ENCODE data around the gene GNLY.
"Not testable (repeated sequence)": the region's sequence is repeated elsewhere in the genome, so short reads cannot be mapped to it uniquely, and the experiment has no call there.

The GNLY gene

GRCh38 chr2:85655961-85656417 is 38.2 kb upstream of the GNLY start:
- no peak overlapping the region for H3K27ac ChIP-seq (ENCODE audit: low read depth, low read length, severe bottlenecking)
- no peaks in the 10 kb centered on the region for H3K9me3 ChIP-seq (ENCODE audit: control insufficient read depth, low read length)
- no peaks in the 10 kb centered on the region for H3K4me1 ChIP-seq (ENCODE audit: control insufficient read depth, insufficient read depth, low read length, poor library complexity, severe bottlenecking)
- H3K4me3 ChIP-seq (ENCODE audit: extremely low read depth, insufficient read depth, low read length, poor library complexity, severe bottlenecking): no peak overlapping the region
- WGBS, 2 experiments (ENCODE audit: insufficient coverage in 2 of 2): 94 to 96% methylated on average over 6 of the region's 7 CpGs
- H3K36me3 ChIP-seq (ENCODE audit: control insufficient read depth, insufficient read depth, low read length): peaks cover 57% of the 10 kb centered on the region

GRCh38 chr2:85656468-85656867 is 37.7 kb upstream of the GNLY start:
- Histone ChIP-seq H3K9me3 (ENCODE audit: control insufficient read depth, low read length) (no peaks in the 10 kb centered on the region), H3K4me3 (ENCODE audit: extremely low read depth, insufficient read depth, low read length, poor library complexity, severe bottlenecking) (no peak overlapping the region), H3K36me3 (ENCODE audit: control insufficient read depth, insufficient read depth, low read length) (peaks cover 52% of the 10 kb centered on the region), H3K4me1 (ENCODE audit: control insufficient read depth, insufficient read depth, low read length, poor library complexity, severe bottlenecking) (no peaks in the 10 kb centered on the region), H3K27ac (ENCODE audit: low read depth, low read length, severe bottlenecking) (no peak overlapping the region)
- WGBS, 2 experiments (ENCODE audit: insufficient coverage in 2 of 2): 93 to 100% methylated on average over 2 of the region's 3 CpGs

GRCh38 chr2:85657399-85657798 is 36.8 kb upstream of the GNLY start:
- not testable (repeated sequence) for H3K4me3 ChIP-seq (ENCODE audit: extremely low read depth, insufficient read depth, low read length, poor library complexity, severe bottlenecking); H3K4me1 ChIP-seq (ENCODE audit: control insufficient read depth, insufficient read depth, low read length, poor library complexity, severe bottlenecking); H3K9me3 ChIP-seq (ENCODE audit: control insufficient read depth, low read length); H3K27ac ChIP-seq (ENCODE audit: low read depth, low read length, severe bottlenecking)
- H3K36me3 ChIP-seq (ENCODE audit: control insufficient read depth, insufficient read depth, low read length): peaks cover 45% of the 10 kb centered on the region
- WGBS, 2 experiments (ENCODE audit: insufficient coverage in 2 of 2): 80 to 96% methylated on average over 1 to 3 of the region's 4 CpGs

- 93 to 100% methylated on average over 5 to 12 of the region's 13 CpGs for WGBS, 2 experiments (ENCODE audit: insufficient coverage in 2 of 2)
- Histone ChIP-seq H3K4me3 (ENCODE audit: extremely low read depth, insufficient read depth, low read length, poor library complexity, severe bottlenecking) (no peak overlapping the region), H3K9me3 (ENCODE audit: control insufficient read depth, low read length) (no peaks in the 10 kb centered on the region), H3K4me1 (ENCODE audit: control insufficient read depth, insufficient read depth, low read length, poor library complexity, severe bottlenecking) (peaks cover 7% of the 10 kb centered on the region), H3K36me3 (ENCODE audit: control insufficient read depth, insufficient read depth, low read length) (peaks cover 24% of the 10 kb centered on the region), H3K27ac (ENCODE audit: low read depth, low read length, severe bottlenecking) (no peak overlapping the region)
These were observed 34.7 kb upstream of the GNLY start for GRCh38 chr2:85659324-85659981.

GRCh38 chr2:85660301-85660700 is 33.9 kb upstream of the GNLY start:
- not testable (repeated sequence) for H3K27ac ChIP-seq (ENCODE audit: low read depth, low read length, severe bottlenecking); H3K4me3 ChIP-seq (ENCODE audit: extremely low read depth, insufficient read depth, low read length, poor library complexity, severe bottlenecking); H3K4me1 ChIP-seq (ENCODE audit: control insufficient read depth, insufficient read depth, low read length, poor library complexity, severe bottlenecking); H3K9me3 ChIP-seq (ENCODE audit: control insufficient read depth, low read length)
- peaks cover 23% of the 10 kb centered on the region for H3K36me3 ChIP-seq (ENCODE audit: control insufficient read depth, insufficient read depth, low read length)
- WGBS, 2 experiments (ENCODE audit: insufficient coverage in 2 of 2): 94 to 98% methylated on average over 8 to 10 of the region's 11 CpGs

- Histone ChIP-seq H3K4me3 (ENCODE audit: extremely low read depth, insufficient read depth, low read length, poor library complexity, severe bottlenecking) (no peak overlapping the region), H3K36me3 (ENCODE audit: control insufficient read depth, insufficient read depth, low read length) (peaks cover 23% of the 10 kb centered on the region), H3K9me3 (ENCODE audit: control insufficient read depth, low read length) (no peaks in the 10 kb centered on the region), H3K4me1 (ENCODE audit: control insufficient read depth, insufficient read depth, low read length, poor library complexity, severe bottlenecking) (peaks cover 7% of the 10 kb centered on the region), H3K27ac (ENCODE audit: low read depth, low read length, severe bottlenecking) (no peak overlapping the region)
- 90 to 92% methylated on average over 2 of the region's 7 CpGs for WGBS, 2 experiments (ENCODE audit: insufficient coverage in 2 of 2)
These were observed 33.4 kb upstream of the GNLY start for GRCh38 chr2:85660725-85661124.

- WGBS, 2 experiments (ENCODE audit: insufficient coverage in 2 of 2): 79 to 95% methylated on average over 7 of the region's 14 CpGs
- Histone ChIP-seq H3K4me1 (ENCODE audit: control insufficient read depth, insufficient read depth, low read length, poor library complexity, severe bottlenecking) (peaks cover 7% of the 10 kb centered on the region), H3K36me3 (ENCODE audit: control insufficient read depth, insufficient read depth, low read length) (peaks cover 18% of the 10 kb centered on the region), H3K27ac (ENCODE audit: low read depth, low read length, severe bottlenecking) (no peak overlapping the region), H3K9me3 (ENCODE audit: control insufficient read depth, low read length) (no peaks in the 10 kb centered on the region), H3K4me3 (ENCODE audit: extremely low read depth, insufficient read depth, low read length, poor library complexity, severe bottlenecking) (no peak overlapping the region)
These were observed 32.9 kb upstream of the GNLY start for GRCh38 chr2:85661139-85661858.

- Histone ChIP-seq H3K4me3 (ENCODE audit: extremely low read depth, insufficient read depth, low read length, poor library complexity, severe bottlenecking) (no peak overlapping the region), H3K9me3 (ENCODE audit: control insufficient read depth, low read length) (no peaks in the 10 kb centered on the region), H3K4me1 (ENCODE audit: control insufficient read depth, insufficient read depth, low read length, poor library complexity, severe bottlenecking) (peaks cover 7% of the 10 kb centered on the region), H3K36me3 (ENCODE audit: control insufficient read depth, insufficient read depth, low read length) (peaks cover 14% of the 10 kb centered on the region), H3K27ac (ENCODE audit: low read depth, low read length, severe bottlenecking) (peak overlapping the region; percentile 79)
- 82 to 98% methylated on average over 9 to 10 of the region's 10 CpGs for WGBS, 2 experiments (ENCODE audit: insufficient coverage in 2 of 2)
These were observed 31.1 kb upstream of the GNLY start for GRCh38 chr2:85662899-85663593.

GRCh38 chr2:85663594-85664565 is 30.3 kb upstream of the GNLY start:
- H3K4me1 ChIP-seq (ENCODE audit: control insufficient read depth, insufficient read depth, low read length, poor library complexity, severe bottlenecking): peaks cover 13% of the 10 kb centered on the region
- peaks cover 6% of the 10 kb centered on the region for H3K36me3 ChIP-seq (ENCODE audit: control insufficient read depth, insufficient read depth, low read length)
- no peak overlapping the region for H3K4me3 ChIP-seq (ENCODE audit: extremely low read depth, insufficient read depth, low read length, poor library complexity, severe bottlenecking)
- WGBS, 2 experiments (ENCODE audit: insufficient coverage in 2 of 2): 92 to 97% methylated on average over 20 to 21 of the region's 23 CpGs
- peak overlapping the region; percentile 79 for H3K27ac ChIP-seq (ENCODE audit: low read depth, low read length, severe bottlenecking)
- H3K9me3 ChIP-seq (ENCODE audit: control insufficient read depth, low read length): no peaks in the 10 kb centered on the region
